ENCODE results near the gene BTBD1. TPM values are rescaled to one million over a fixed set of nuclear protein-coding genes. Genes with fewer than 3 reads are reported as not detected.
A peak's percentile ranks its signal among the peaks of the same experiment; 100 is the strongest.

The BTBD1 gene
- total RNA-seq, 1 donor from 2014 or later: 85.4 TPM

- H3K4me3 ChIP-seq (ENCODE audit: low read depth, low read length): no peak overlapping the region
- H3K27me3 ChIP-seq (ENCODE audit: control insufficient read depth, insufficient read depth, low read length): no peaks in the 10 kb centered on the region
- no peaks in the 10 kb centered on the region for H3K36me3 ChIP-seq (ENCODE audit: control insufficient read depth, insufficient read depth, low read length)
- peak; percentile 58 for TF ChIP-seq CTCF (IDR thresholded peaks at IDR 0.05; ENCODE audit: insufficient read depth, low read length, poor library complexity, severe bottlenecking)
- no peak for DNase-seq (ENCODE audit: low read depth)
Observed at GRCh38 chr15:82999905-83000671, 67.0 kb downstream of the BTBD1 start.

- Histone ChIP-seq H3K4me3 (ENCODE audit: low read depth, low read length) (no peak overlapping the region), H3K27me3 (ENCODE audit: control insufficient read depth, insufficient read depth, low read length) (no peaks in the 10 kb centered on the region), H3K36me3 (ENCODE audit: control insufficient read depth, insufficient read depth, low read length) (no peaks in the 10 kb centered on the region)
- no peak for TF ChIP-seq CTCF (IDR thresholded peaks at IDR 0.05; ENCODE audit: insufficient read depth, low read length, poor library complexity, severe bottlenecking)
- no peak for DNase-seq (ENCODE audit: low read depth)
Observed at GRCh38 chr15:82999426-82999825, 67.6 kb downstream of the BTBD1 start.

- H3K4me3 ChIP-seq (ENCODE audit: low read depth, low read length): no peak overlapping the region
- H3K36me3 ChIP-seq (ENCODE audit: control insufficient read depth, insufficient read depth, low read length): no peaks in the 10 kb centered on the region
- no peaks in the 10 kb centered on the region for H3K27me3 ChIP-seq (ENCODE audit: control insufficient read depth, insufficient read depth, low read length)
- no peak for TF ChIP-seq CTCF (IDR thresholded peaks at IDR 0.05; ENCODE audit: insufficient read depth, low read length, poor library complexity, severe bottlenecking)
- DNase-seq (ENCODE audit: low read depth): no peak
Observed at GRCh38 chr15:82995938-82996337, 71.1 kb downstream of the BTBD1 start.

GRCh38 chr15:82995076-82995475 lies 72.0 kb downstream of the BTBD1 start:
- Histone ChIP-seq H3K4me3 (ENCODE audit: low read depth, low read length) (no peak overlapping the region), H3K36me3 (ENCODE audit: control insufficient read depth, insufficient read depth, low read length) (no peaks in the 10 kb centered on the region), H3K27me3 (ENCODE audit: control insufficient read depth, insufficient read depth, low read length) (no peaks in the 10 kb centered on the region)
- no peak for TF ChIP-seq CTCF (IDR thresholded peaks at IDR 0.05; ENCODE audit: insufficient read depth, low read length, poor library complexity, severe bottlenecking)
- no peak for DNase-seq (ENCODE audit: low read depth)

- no peak for TF ChIP-seq CTCF (IDR thresholded peaks at IDR 0.05; ENCODE audit: insufficient read depth, low read length, poor library complexity, severe bottlenecking)
- Histone ChIP-seq H3K36me3 (ENCODE audit: control insufficient read depth, insufficient read depth, low read length) (no peaks in the 10 kb centered on the region), H3K27me3 (ENCODE audit: control insufficient read depth, insufficient read depth, low read length) (no peaks in the 10 kb centered on the region), H3K4me3 (ENCODE audit: low read depth, low read length) (no peak overlapping the region)
- no peak for DNase-seq (ENCODE audit: low read depth)
Observed at GRCh38 chr15:82993144-82993543, 73.9 kb downstream of the BTBD1 start.

Measured in kidney epithelial cell (primary cell).